SK-N-MC (cell line): ENCODE data around the gene FMO3.

ENCODE experiments used
- DNase-seq: peaks from one replicate; pipeline ENCODE4 v3.0.0-alpha.2; 2011; ENCODE audit warnings: low read depth, low spot score
- H3K27ac ChIP-seq: fragments of 200-600 bp; sonication (generic); 2 replicates; pipeline ENCODE4 v1.5.1; 2016; ENCODE audit warnings: mixed run types
- H3K36me3 ChIP-seq: fragments of 200-600 bp; sonication (generic); 2 replicates; pipeline ENCODE4 v1.6.1; 2017; ENCODE audit warnings: antibody characterized with exemption, low read length, mixed read lengths; ENCODE audit not compliant: insufficient read depth
- H3K4me3 ChIP-seq: fragments of 200-600 bp; sonication (generic); 2 replicates; pipeline ENCODE4 v1.5.1; 2016
- H3K9ac ChIP-seq: fragments of 200-600 bp; sonication (generic); 2 replicates; pipeline ENCODE4 v1.8.0; 2017; ENCODE audit warnings: mixed run types, mixed read lengths; ENCODE audit not compliant: insufficient read length
- H3K9me3 ChIP-seq: fragments of 200-600 bp; sonication (generic); 2 replicates; pipeline ENCODE4 v1.6.1; 2017; ENCODE audit warnings: low read depth, mild to moderate bottlenecking, antibody characterized with exemption, low read length, moderate library complexity, mixed read lengths
- EZH2 ChIP-seq: fragments of 200-600 bp; sonication (generic); IDR thresholded peaks from one replicate; pipeline ENCODE4 v1.6.1; 2017; ENCODE audit warnings: antibody characterized with exemption
- FOXP2 ChIP-seq: optimal IDR thresholded peaks from 2 replicates; pipeline ENCODE3; 2011; ENCODE audit warnings: mild to moderate bottlenecking, moderate library complexity; ENCODE audit not compliant: insufficient read depth; ENCODE audit errors: extremely low read length, control extremely low read depth
- POLR2AphosphoS5 ChIP-seq: IDR thresholded peaks from 2 replicates; pipeline ENCODE4 v1.6.1; 2012; ENCODE audit warnings: mild to moderate bottlenecking, low read depth, low read length, borderline replicate concordance

The FMO3 gene

DNA sequence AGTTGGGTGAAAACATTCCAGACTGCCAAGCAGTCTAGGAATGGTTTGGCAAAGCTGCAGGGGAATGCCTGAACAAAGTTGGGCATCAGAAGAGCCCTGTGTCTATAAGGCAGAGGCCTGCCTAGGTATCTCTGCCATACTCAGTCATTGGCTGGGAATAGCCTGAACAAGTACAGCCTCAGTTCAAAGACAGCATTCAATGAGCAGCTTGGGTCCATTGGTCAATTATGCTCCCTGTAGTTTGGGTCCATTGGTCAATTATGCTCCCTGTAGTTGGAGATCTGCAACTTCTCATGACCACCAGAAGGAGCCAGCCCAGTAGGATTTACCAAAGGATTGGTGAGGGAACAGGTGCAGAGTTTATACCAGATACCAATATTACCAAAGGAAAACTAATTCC lies 31.6 kb downstream of the FMO3 start:
- H3K4me3 ChIP-seq: no peak overlapping the region
- no peak for DNase-seq
- no peak overlapping the region for H3K9ac ChIP-seq
- H3K36me3 ChIP-seq: no peaks in the 10 kb centered on the region
- H3K9me3 ChIP-seq: no peaks in the 10 kb centered on the region
- TF ChIP-seq EZH2: no peak
- no peak for TF ChIP-seq POLR2AphosphoS5
- no peak for TF ChIP-seq FOXP2
- no peak overlapping the region for H3K27ac ChIP-seq

DNA sequence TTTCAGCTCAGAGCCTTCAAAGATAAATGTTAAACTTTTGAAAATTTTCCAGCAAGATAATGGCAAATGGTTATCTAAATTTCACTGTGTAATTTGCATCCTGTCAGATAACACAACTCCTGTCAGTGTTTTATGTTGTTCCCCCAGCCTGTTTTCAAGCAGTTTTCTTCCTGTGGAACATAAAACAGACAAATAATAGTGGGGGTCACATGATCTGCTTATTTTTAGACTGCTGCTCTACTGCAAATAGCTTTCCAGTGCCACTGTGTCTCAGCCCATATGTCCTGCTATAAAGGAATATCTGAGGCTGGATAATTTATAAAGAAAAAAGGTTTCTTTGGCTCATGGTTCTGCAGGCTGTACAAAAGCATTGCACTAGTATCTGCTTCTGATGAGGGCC lies 32.2 kb downstream of the FMO3 start:
- Histone ChIP-seq H3K9me3 (no peaks in the 10 kb centered on the region), H3K27ac (no peak overlapping the region), H3K9ac (no peak overlapping the region), H3K4me3 (no peak overlapping the region), H3K36me3 (no peaks in the 10 kb centered on the region)
- no peak for TF ChIP-seq EZH2
- no peak for TF ChIP-seq POLR2AphosphoS5
- no peak for TF ChIP-seq FOXP2
- DNase-seq: no peak

DNA sequence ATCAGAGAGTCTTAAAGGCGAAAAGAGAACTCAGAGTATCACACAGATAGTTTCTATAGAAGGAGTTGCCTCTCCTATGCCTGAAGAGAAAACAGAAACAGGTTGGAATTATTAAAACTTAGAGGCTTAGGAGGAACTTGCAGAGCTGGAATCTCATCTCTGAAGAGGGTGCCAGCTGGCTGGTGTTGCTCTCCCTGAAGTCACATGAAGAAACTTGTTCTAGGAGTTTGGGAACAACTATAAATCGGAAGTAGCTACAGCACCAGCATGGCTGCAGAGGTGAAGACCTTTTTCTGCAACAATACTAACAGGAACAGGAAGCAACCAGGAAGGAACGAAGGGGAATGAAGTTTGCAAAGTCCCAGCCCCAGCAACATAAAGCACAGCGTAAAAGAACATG lies 35.8 kb downstream of the FMO3 start:
- no peaks in the 10 kb centered on the region for H3K36me3 ChIP-seq
- DNase-seq: no peak
- H3K27ac ChIP-seq: no peak overlapping the region
- no peak overlapping the region for H3K4me3 ChIP-seq
- TF ChIP-seq EZH2 (no peak), POLR2AphosphoS5 (no peak), FOXP2 (no peak)
- H3K9ac ChIP-seq: no peak overlapping the region
- H3K9me3 ChIP-seq: no peaks in the 10 kb centered on the region

DNA sequence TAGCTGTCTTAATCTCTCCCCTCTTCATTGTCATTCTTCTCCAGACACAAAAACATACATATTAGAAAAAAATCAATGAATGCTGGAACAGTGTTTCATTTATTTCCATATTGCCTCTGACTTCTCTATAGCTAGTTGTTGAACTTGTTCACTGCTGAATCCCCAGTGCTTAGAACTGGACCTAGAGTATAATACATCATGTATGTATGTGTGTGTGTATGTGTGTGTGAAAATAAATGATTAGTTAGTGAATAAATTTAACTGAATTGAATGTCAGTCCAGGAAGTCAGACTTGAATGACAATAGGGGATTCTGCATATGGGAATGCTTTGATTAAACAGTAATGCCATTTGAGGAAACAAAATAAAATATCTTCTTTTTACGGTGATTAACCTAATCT lies 36.4 kb downstream of the FMO3 start:
- H3K9me3 ChIP-seq: no peaks in the 10 kb centered on the region
- H3K27ac ChIP-seq: no peak overlapping the region
- no peak for TF ChIP-seq POLR2AphosphoS5
- TF ChIP-seq FOXP2: no peak
- TF ChIP-seq EZH2: no peak
- DNase-seq: no peak
- H3K9ac ChIP-seq: no peak overlapping the region
- no peaks in the 10 kb centered on the region for H3K36me3 ChIP-seq
- no peak overlapping the region for H3K4me3 ChIP-seq

DNA sequence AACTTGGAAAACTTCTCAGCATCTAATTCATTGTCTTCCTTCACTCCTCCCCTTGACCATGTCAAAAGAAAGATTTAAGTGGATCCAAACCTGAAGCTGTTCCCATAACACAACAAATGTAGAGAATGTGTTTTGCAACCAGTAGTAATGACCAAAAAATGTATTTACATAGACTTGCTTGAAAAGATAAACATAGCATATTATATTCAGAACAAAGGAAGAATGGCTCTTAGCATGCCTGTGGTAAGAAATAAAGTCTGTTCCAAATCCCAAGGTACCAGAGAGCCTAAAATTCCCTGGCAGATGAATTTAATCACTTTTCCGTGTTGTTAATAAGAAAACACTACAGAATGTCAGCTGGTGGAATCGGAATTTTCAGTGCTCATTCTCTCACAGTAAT lies 36.8 kb downstream of the FMO3 start:
- TF ChIP-seq EZH2 (no peak), FOXP2 (no peak), POLR2AphosphoS5 (no peak)

GRCh38 chr1:171128463-171128862 lies 37.8 kb downstream of the FMO3 start:
- Histone ChIP-seq H3K36me3 (no peaks in the 10 kb centered on the region), H3K4me3 (no peak overlapping the region)

More for the DNA sequence above, 36.8 kb downstream of the FMO3 start:
- no peak overlapping the region for H3K9ac ChIP-seq
- H3K4me3 ChIP-seq: no peak overlapping the region
- H3K36me3 ChIP-seq: no peaks in the 10 kb centered on the region
- H3K9me3 ChIP-seq: no peaks in the 10 kb centered on the region
- DNase-seq: no peak
- no peak overlapping the region for H3K27ac ChIP-seq

GRCh38 chr1:171134204-171134923 lies 43.7 kb downstream of the FMO3 start:
- no peak for DNase-seq
- Histone ChIP-seq H3K4me3 (no peak overlapping the region), H3K9ac (no peak overlapping the region), H3K9me3 (no peaks in the 10 kb centered on the region), H3K27ac (no peak overlapping the region), H3K36me3 (no peaks in the 10 kb centered on the region)
- TF ChIP-seq FOXP2: no peak
- TF ChIP-seq POLR2AphosphoS5: no peak
- TF ChIP-seq EZH2: no peak

More at GRCh38 chr1:171128463-171128862, 37.8 kb downstream of the FMO3 start:
- H3K9ac ChIP-seq: no peak overlapping the region
- TF ChIP-seq POLR2AphosphoS5 (no peak), EZH2 (no peak), FOXP2 (no peak)
- no peak for DNase-seq
- no peaks in the 10 kb centered on the region for H3K9me3 ChIP-seq
- no peak overlapping the region for H3K27ac ChIP-seq

DNA sequence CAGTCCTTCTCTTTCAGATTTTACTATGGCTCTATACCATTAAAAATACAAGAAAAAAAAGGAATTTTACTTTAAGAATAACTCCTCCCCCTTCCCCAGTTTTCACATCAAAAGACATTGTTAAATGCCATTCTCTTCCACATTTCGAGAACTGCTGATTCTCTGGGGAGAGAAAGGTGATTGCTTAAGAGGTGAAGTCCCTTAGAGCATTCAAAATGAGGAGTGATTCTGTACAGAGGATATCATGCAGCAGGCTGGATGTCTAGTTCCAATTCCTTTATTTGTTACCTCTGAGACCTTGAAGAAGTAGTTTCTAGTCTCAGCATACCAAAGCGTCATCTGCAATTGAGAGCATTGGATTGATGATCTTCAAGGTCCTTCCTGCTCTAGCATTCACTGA lies 46.9 kb downstream of the FMO3 start:
- Histone ChIP-seq H3K36me3 (no peaks in the 10 kb centered on the region), H3K9me3 (no peaks in the 10 kb centered on the region), H3K27ac (no peak overlapping the region), H3K9ac (no peak overlapping the region), H3K4me3 (no peak overlapping the region)
- TF ChIP-seq POLR2AphosphoS5: no peak
- TF ChIP-seq EZH2: no peak
- TF ChIP-seq FOXP2: no peak
- DNase-seq: no peak

DNA sequence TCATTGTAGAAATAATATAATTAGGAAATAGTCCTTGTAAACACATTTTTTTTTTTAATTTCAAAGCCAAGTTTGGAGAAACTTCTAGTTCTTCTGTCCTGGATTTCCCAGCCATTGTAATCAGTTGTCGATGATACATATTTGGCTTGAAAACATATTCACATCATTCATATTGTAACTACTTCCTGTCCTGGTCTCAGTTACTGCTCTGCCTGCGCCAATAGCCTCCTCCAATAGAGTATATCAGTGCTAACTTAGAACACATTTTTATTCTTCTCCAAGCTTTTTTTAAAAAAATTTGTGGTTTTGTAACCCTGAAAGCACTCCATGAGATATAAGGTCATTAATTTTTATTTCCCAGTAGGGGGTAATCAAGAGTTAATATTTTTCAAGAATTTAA lies 48.3 kb downstream of the FMO3 start:
- Histone ChIP-seq H3K9me3 (no peaks in the 10 kb centered on the region), H3K4me3 (no peak overlapping the region), H3K9ac (no peak overlapping the region), H3K36me3 (no peaks in the 10 kb centered on the region), H3K27ac (no peak overlapping the region)
- no peak for TF ChIP-seq FOXP2
- TF ChIP-seq POLR2AphosphoS5: no peak
- no peak for TF ChIP-seq EZH2
- no peak for DNase-seq
